Stimulated activated CD8-positive, alpha-beta memory T cell treated with anti-CD3 and anti-CD28 coated beads, Interleukin-7, amount 100 ng/mL, for 24 hours (primary cell): ENCODE measurements around the gene TDRD7.
"Not testable (repeated sequence)": the region's sequence is repeated elsewhere in the genome, so short reads cannot be mapped to it uniquely, and the experiment has no call there.

Experiments
- DNase-seq: peaks from one replicate; pipeline ENCODE4 v3.0.0-alpha.2; 2020; ENCODE audit warnings: low read depth

The TDRD7 gene

DNA sequence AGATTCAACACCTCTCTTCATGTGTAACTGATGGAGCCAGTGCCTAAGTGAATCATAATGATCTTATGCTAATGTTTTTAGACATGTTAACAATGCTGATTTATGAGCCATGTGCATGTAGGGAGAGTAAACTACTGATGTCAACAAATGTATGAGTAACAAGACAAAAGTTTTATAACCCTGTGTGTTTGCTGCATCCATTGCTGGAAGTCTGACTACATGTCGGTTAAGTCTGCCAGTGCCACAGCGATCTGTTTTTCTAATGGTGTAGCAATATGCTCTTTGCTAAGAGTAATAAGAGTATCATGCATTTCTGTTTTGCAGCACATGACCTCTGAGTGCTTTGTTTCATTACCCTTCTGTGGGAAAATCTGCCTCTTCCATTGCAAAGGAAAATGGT lies 63.2 kb downstream of the TDRD7 start:
- DNase-seq = no peak

DNA sequence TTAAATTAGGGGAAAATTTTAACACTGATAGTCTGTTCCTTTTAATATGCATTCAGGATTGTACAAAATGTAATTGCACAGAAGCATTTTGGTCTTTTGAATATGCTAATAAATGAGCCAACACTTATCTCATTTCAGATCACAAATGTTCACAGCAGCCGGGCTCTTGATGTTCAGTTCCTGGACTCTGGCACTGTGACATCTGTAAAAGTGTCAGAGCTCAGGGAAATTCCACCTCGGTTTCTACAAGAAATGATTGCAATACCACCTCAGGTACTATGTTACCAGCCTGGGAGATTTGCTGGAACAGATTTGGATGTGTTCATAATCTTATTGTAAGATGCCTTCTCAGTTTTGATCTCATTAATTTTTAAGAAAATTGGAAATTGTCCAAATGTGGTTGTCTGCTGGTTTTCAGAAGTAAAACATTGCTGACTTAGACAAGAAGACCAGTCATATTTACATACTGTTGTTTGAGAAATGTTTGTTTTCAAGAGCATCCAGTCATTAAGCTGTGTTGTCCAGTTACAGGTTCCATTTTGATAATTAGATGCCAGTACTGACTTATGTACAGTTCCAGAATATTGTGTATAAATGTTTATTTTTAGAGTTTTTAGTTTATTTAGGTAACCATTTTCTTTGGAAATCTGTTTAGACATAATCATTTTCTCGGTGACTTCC lies 66.5 kb downstream of the TDRD7 start:
- no peak for DNase-seq

DNA sequence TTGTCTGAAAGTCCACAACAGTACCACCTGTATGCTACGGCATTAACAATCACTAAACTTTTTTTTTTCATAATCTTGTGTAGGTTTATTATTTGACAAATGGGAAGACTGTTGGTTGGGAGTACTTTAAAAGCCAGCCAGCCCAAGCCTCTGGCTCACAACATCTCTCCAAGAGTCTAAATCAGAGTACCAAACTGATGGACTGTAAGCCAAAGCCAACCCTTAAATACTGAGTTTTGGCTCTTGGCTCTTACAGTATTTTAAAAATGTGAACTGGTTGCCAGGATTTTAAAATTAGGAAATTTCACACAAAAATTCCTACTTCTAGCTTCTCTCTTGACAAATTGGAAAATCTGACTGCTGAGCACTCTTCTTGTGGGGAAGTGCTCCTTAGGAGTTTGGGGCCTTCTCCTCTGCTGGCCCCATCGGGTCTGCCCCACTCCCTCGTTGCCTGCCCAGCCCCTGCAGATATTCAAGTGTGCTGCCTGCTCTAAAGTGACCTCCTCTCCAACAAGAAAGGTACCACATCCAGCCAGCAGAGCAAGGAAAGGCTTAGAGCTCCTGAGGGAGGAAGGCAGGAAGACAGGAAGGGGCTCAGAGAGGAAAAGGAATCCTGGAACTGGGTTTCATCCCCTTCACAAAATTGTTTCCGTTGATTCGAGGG lies 67.7 kb downstream of the TDRD7 start:
- no peak for DNase-seq

DNA sequence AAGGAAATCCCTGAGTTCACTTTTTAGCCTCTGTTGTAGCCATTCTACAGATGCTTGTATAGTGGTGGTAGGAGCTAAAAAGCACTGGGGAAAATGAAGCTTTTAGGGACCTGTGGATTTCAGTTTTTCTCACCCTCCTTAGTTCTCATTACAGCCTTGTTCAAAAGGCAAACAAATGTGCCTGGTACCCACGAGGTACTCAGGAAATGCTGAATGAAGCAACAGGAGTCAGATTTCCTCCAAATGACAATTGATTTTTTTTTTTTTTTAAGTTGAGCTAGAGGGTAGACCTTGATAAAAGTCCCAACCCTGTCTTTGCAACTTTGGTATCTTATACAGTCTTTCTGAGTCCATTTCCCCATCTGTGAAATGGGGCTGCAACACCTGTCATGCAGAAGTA lies 68.3 kb downstream of the TDRD7 start:
- DNase-seq = no peak

DNA sequence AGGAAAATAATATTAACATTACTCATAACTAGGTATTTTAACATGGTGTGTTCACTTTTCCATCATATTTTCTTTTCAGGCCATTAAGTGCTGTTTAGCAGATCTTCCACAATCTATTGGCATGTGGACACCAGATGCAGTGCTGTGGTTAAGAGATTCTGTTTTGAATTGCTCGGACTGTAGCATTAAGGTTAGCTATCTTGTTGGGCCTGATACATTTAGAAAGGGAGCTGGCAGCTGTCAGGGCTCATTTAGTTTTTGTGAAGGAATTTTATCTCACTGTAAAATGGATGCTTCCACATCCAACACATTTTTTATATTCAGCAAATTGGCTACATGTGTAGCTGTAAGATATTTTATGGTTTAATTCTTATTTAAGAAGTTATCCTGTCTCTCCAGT lies 68.9 kb downstream of the TDRD7 start:
- DNase-seq = no peak

DNA sequence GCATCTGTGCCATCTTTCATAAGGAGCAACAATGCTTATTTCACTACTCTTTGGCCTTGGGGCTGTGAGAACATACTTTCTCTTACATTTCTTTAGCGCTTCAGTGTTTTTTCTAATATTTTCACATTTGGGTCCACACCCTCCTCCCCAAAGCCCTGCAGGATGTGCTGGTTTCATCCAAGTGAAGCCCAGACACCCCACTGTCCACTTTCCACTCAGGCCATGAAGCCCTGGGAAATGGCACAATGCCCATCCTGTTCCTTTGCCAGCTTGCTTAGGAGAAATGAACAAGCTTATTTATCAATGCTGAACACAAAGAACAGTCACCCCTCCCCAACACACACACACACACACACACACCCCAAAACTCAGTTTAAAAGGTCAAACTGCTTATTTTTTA lies 72.2 kb downstream of the TDRD7 start:
- DNase-seq = no peak

DNA sequence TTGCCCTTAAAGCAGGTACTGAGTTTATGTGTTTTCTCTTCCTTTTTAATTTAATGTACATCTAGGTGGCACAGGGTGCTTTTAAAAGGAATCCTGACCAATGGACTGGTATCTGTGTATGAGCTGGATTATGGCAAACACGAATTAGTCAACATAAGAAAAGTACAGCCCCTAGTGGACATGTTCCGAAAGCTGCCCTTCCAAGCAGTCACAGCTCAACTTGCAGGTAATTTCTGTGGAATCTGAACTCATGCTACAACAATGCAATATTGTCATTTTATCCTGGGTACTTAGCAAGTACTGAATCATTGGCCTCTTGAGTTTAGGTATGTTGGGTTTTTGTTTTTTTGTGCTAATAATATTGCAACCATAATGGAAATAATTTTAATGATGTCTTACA lies 75.2 kb downstream of the TDRD7 start:
- no peak for DNase-seq

DNA sequence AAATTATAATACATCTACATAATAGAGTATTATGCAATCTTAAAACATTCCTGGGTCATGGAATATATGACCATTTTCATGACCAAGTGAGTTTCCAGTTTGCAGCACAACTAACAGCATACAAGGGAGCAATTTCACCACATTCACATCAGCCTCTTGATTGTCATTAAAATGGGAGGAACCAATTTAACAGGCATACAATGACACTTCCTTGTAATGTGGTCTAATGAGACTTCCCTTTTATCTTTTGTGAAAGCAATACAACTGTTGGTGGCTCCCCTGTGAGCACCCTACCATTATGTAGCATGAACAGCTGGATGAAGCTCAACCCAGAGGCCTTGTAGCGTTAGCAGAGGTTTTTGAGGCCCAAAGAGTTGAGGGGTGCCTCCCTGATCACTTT lies 76.0 kb downstream of the TDRD7 start:
- no peak for DNase-seq

DNA sequence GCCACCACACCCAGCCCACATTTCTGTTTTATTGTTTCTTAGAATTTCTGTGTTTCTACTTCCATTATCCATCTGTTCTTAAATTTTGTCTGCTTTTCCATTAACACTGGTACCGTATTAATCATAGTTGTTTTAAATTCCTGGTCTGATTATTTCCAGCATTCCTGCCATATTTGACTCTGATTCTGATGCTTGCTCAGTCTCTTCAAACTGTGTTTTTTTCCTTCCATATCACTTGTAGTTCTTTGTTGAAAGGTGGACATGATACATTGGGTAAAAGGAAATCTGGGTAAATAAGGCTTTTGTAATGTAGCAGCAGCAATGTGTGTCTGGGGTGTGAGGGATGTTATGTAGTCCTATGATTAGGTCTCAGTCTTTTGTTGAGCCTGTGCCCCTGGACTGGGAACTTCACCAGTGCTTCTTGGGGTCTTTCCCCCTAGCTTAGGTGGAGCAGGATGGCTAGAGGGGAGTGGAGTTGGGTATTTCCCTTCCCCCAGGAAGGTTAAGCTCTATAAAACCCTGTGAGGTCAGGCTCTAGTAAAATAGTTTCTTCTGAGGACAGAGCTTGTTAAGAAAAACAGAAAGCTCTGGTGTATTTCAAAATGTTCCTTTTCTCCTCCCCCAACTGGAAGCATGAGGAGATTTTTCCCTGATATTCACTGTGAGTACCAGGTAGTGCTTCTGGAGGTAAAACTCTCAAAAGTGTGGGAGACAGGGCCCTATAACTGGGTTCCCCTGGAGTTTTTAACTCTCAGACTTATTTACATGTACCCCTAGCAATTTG lies 79.5 kb downstream of the TDRD7 start:
- DNase-seq = no peak

DNA sequence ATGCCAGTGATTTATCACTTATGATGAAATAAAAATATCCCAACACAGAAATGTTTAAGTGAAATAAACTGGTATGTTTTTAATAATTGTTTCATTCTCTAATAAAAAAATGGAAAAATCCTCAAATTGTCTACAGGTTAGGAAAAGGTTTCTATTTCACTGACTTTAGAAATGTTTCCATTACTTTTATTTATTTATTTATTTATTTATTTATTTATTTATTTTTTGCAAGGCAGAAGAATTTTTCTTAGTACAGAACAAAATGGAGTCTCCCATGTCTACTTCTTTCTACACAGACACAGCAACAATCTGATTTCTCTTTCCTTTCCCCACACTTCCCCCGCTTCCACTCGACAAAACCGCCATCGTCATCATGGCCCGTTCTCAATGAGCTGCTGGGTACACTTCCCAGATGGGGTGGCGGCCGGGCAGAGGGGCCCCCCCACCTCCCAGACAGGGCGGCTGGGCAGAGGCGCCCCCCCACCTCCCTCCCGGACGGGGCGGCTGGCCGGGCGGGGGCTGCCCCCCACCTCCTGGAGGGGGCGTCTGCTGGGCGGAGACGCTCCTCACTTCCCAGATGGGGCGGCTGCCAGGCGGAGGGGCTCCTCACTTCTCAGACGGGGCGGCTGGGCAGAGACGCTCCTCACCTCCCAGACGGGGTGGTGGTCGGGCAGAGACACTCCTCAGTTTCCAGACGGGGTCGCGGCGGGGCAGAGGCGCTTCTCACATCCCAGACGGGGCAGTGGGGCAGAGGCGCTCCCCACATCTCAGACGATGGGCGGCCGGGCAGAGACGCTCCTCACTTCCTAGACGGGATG lies 85.9 kb downstream of the TDRD7 start:
- not testable (repeated sequence) for DNase-seq

DNA sequence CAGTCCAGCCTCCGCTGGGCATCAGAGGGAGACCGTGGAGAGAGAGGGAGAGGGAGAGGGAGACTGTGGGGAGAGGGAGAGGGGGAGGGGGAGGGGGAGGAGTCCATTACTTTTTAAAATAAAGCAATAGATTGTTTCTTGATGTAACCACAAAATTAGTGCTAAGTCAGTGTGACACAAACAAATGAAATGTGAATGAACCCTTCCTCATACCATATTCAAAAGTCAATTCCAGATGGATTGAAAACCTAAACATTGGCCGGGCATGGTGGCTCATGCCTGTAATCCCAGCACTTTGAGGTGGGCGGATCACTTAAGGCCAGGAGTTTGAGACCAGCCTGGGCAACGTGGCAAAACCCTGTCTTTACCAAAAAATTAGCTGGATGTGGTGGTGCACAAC lies 87.0 kb downstream of the TDRD7 start:
- DNase-seq = not testable (repeated sequence)

DNA sequence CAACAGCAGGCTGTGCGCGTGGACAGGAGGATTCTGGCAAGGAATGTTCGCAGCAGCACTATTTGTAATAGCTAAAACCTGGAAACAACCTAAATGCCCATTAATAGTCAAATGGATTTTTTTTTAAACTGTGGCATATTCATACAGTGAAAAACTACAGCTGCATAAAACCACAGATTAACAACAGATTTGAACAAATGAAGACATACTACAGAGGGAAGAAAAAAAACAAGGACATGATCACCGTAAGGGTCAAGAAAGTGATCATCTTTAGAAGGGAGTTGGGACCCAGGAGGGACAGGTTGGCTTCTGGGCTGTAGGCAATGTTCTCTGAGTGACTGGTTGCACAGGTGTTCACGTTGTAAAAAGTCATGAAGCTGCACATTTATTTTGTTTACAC lies 88.4 kb downstream of the TDRD7 start:
- no peak for DNase-seq

DNA sequence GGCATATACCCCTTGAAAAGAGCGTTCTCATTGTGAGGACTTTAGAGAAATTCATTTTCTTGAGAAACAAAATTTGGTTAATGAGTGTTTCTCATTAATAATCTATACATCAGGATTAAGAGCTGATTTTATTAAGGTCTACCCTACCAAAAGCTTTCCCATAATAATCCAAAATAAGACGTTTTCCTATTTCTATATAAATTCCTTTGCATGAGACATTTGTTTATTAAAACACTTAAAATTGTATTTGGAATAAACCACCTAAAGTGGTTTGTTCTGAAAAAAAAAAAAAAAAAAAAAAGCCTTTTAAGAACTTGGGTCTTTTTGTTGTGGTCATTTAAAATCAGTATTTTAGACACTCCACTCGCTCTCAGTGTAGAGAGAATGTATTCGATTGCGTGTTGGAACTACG lies 88.9 kb downstream of the TDRD7 start:
- DNase-seq = no peak

DNA sequence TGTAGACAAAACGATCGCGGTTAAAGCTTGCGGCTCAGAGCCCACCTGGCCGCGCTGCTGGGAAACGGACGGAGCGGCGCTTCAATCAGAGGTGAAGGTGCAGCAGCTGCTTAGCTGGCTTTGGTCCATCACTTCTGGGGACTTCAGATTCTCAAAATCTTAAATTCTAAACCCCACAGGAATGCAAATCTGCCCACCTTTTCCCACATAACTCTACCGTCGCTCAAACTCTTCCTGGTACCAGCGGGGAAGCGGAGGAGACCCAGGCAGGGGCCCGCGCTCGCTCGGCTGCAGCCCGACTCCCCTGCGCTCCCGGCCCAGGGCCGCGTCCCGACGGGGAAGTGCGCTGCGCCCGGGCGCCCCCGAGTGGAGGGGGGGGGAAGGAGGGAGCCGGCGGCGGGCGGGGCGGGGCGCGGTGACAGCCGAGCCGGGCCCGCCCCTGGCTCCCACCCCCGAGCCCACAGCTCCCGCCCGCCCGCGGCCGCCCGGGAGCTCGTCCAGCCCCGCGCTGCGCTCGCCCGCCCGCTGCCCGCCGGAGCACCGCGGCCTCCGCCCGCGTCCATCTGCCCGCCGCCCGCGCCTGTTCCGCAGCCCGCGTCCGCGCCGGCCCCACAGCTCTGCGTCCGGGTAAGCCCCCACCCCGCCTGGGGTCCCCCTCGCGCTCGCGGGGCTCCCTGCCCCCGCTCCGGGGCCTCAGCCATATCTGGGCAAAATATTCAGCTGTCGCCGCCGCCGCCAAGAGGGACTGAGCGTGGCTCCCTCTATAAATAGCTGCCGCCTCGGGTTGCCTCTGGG lies 89.5 kb downstream of the TDRD7 start, which contains the start of gene TMOD1:
Gene TMOD1, plus strand, starts transcription at position 490 of the 795 bp plus-strand sequence. CDS start 22,523 bp downstream, outside the sequence.
- DNase-seq = peak; percentile 10

DNA sequence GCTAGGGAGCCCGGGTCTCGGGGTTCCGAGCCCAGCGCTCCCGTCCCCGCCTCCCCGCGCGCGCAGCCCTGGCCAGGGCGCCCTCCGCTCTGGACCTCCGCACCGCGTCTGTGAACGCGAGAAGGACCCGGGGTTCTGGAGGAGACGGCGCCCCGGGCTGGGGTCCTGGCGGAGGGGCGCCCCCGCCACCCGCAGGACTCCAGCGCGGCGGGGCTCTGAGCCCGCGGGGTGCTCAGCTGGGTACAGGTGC lies 90.0 kb downstream of the TDRD7 start:
- no peak for DNase-seq

DNA sequence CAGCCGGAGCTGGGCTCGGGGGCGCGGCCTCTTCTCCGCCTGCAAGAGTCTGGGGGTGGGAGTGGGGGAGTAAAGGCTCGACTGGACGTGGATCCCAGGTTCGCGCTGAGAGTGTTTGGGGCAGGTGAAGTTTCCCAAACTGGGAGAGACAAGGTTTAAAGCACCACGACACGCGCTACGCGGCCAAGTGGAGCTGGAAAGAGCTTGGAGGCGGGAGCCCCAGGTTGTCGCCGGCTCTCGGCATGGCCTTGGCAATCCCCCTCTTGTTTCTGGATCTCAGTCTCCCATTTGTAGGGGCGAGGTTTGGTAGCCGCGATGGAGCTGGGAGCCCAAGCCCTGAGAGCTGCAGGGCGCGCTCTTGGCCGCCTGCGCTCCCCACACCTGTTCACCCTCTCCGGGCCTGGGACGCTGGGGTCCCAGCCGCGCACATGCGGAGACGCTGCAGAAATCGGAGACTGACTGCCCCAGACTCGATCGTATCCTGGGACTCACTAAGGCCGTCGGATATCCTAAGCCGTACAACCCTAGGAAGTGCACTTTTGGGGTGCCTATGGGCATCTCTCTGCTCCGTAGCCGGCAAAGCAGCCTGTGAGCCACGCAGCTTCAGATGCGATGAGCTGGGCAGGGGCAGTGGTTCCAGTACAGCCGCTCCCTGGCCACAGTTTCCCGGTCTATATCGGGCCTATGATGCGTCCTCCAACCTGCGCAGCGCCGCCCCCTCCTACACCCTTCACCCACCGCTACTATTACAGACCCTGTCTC lies 90.5 kb downstream of the TDRD7 start:
- DNase-seq = no peak

DNA sequence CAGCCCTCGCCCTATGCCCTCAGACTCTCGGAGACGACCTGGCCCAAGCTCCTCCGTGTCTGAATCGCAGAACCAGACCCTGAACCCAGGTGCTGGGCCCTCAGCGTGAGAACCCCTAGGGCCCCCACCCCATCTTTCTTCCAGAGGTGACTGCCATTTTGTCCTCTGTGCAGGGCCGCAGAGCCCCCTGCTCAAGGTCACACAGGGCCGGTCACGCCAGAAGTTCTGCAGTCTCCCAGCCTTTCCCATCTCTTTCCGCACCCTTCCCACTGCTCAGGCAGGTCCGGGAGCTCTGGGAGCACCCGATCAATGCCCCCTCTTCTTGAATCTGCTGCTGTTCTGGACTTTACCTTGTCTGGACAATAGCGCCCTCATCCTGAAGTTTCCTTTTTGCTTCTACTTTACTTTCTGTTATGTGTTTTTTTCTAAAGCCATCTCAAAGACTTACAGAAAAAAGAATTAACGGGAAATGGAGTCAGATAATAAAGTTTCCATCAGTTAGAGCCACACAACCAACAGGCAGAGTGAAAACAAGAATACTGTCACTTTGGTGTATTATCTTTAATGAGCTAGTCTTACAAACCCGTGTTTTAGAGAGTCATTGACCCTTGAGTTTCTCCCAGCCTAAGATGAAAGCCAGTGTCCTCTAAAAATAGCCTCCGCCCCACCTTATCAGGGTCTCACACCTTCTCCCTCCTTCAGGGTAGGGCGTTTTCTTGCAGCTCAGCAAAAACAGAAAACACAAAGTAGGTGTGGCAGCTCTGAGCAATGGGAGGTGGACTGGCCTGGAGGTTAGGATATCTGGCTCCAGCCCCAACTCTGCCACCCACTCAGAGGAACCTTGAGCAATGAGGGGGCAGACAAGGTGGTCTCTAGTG lies 91.3 kb downstream of the TDRD7 start:
- no peak for DNase-seq

DNA sequence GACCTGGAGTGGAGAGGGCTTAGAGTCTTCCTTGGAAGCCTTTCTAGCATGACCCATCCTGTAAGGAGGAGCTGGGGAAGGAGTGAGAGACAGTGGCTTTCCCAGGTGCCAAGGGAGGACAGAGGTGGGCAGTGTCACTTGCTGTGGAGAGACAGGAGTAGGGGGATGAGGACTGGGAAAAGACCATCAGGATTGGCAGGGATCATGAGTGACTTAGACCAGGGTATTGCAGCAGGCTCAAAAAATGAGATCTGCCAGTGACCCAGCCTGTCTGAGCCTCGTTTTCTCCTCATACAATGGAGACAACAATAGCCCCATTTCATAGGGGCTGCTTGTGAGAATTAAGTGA lies 91.9 kb downstream of the TDRD7 start:
- no peak for DNase-seq

DNA sequence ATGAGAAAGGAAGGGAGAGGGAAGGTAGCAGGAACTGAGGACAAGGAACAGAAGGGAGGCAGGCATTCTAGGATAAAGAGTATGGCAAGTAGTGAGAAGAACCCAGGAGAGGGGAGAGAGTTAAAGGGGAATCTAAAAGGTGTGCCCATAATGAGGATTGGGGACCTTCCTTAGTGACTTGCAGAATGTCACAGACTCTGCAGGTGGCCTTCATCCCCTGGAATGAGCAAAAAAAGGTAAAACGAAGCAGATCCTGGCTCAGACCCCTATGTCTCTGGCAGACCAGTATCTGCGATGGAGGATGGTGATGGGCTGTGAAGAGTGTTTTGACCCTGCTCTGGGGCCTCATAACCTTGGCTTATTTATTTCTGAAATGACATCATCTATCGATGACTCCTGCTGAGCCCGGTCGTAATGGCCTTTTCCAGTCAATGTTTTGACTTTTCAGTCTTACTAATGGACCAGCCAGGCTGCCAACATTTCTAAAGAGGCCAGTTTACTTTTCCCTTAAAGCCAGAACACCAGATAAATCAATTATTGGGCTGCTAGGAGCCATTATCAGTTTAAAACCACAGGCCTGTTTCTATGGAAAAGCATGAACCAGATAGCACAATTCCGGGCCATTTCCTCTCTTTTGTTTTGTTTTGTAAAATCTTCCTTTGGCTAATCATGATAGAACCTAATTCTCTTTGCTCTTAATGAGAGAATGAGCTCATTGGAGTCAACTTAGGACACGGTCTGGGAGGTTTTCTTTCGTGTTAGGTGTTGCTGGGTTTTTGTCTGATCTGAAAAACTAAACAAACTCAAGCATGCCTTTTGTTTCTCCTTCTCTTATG lies 92.7 kb downstream of the TDRD7 start:
- DNase-seq = no peak
